NCI-H446 (cell line): Measurements from ENCODE around the gene ARHGAP6.

Source experiments
- DNase-seq, 2 experiments: peaks; one replicate each; lab custom pipeline; 2025; lab: John Stamatoyannopoulos, UW

Gene ARHGAP6

GRCh38 chrX:11665168-11666111 is at the start of gene ARHGAP6:
Gene ARHGAP6 (minus strand): TSS chrX:11665920. CDS start chrX:11664828, 1,092 bp downstream.
- DNase-seq, result no peak

- DNase-seq, result no peak
Observed at GRCh38 chrX:11704725-11705495, 39.2 kb upstream of the ARHGAP6 start.

- DNase-seq, result no peak
Observed at GRCh38 chrX:11703855-11704254, 38.1 kb upstream of the ARHGAP6 start.

GRCh38 chrX:11702965-11703631 is 37.4 kb upstream of the ARHGAP6 start:
- DNase-seq, result no peak

- DNase-seq, result no peak
Observed at GRCh38 chrX:11702420-11702819, 36.7 kb upstream of the ARHGAP6 start.

GRCh38 chrX:11698702-11699101 is 33.0 kb upstream of the ARHGAP6 start:
- no peak for DNase-seq

- DNase-seq, result no peak
Observed at GRCh38 chrX:11688201-11688600, 22.5 kb upstream of the ARHGAP6 start.

GRCh38 chrX:11687157-11687556 is 21.4 kb upstream of the ARHGAP6 start:
- no peak for DNase-seq

GRCh38 chrX:11683057-11683456 is 17.3 kb upstream of the ARHGAP6 start:
- DNase-seq, result no peak

- DNase-seq, result no peak
Observed at GRCh38 chrX:11678158-11678557, 12.4 kb upstream of the ARHGAP6 start.

GRCh38 chrX:11672213-11672612 is 6.5 kb upstream of the ARHGAP6 start:
- no peak for DNase-seq

- DNase-seq, result no peak
Observed at GRCh38 chrX:11670316-11670715, 4.6 kb upstream of the ARHGAP6 start.

GRCh38 chrX:11666952-11667685 is 1.4 kb upstream of the ARHGAP6 start:
- DNase-seq, result no peak

- no peak for DNase-seq
Observed at GRCh38 chrX:11666164-11666563, 444 bp upstream of the ARHGAP6 start.

GRCh38 chrX:11664211-11665167 is 1.2 kb downstream of the ARHGAP6 start:
- no peak for DNase-seq

- DNase-seq, result no peak
Observed at GRCh38 chrX:11663875-11664210, 1.9 kb downstream of the ARHGAP6 start.

- no peak for DNase-seq
Observed at GRCh38 chrX:11655282-11656015, 10.3 kb downstream of the ARHGAP6 start.

GRCh38 chrX:11648705-11649519 is 16.8 kb downstream of the ARHGAP6 start:
- no peak for DNase-seq

- no peak for DNase-seq
Observed at GRCh38 chrX:11647138-11647537, 18.6 kb downstream of the ARHGAP6 start.
